Measurements from ENCODE around the gene WSCD2. TPM values are rescaled to one million over a fixed set of nuclear protein-coding genes. Genes with fewer than 3 reads are reported as not detected.

Gene WSCD2
- total and polyA plus RNA-seq, 2 donors (not counting 3 experiments of a cell fraction or from before 2014, with no cell fraction given), result not detected

DNA sequence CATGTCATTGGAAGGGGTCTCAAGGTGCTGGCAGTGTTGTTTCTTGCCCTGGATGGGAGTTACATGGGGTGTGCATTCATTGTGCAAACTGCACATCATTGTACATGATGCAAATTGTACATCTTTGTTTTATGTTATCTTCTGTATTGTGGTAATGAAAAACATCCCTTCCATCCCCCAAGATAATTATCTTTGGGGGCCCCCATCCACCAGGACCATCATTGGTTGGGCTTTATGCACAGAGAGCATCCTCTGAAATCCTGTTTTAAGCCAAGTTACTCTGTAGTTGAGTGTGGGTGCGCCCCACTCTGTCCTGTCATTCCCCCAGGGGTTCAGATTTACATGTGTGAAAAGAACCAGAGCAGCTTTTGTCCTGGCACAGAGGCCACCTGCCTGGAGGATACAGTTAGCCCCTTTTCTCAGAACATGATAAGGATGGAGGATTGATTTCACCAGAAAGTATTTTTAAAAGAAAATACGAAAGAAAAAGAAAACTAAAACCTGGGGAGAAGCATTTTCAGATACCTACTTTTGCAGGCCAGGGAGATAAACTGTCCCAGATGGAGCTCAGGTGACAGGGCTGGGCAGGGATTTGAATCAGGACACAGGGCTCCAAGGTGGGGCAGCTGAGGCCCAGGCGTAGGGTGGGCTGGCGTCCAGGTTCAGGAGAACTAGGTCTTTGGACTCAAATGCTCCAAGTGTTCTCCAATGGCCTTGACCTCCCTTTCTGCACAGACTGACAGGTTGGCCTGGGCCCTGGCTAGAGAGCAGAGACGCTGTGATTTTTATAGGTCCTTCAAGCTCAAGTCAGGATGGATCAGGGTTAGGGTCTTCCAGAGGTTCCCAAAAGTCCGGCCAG, 17.2 kb downstream of the WSCD2 start:
- Histone ChIP-seq H3K27ac (ENCODE audit: insufficient read depth, low read depth, low read length) (no peak overlapping the region), H3K36me3 (ENCODE audit: control insufficient read depth in 2 of 2, extremely low read depth in 1 of 2, insufficient read depth in 2 of 2, low read length in 2 of 2) (no peaks in the 10 kb centered on the region), H3K27me3 (ENCODE audit: control insufficient read depth in 2 of 2, insufficient read depth in 2 of 2, low read length in 2 of 2) (no peaks in the 10 kb centered on the region), H3K9me3 (replicated peaks; ENCODE audit: control insufficient read depth, insufficient read depth, low read length) (no peaks in the 10 kb centered on the region), H4K20me1 (replicated peaks; ENCODE audit: control insufficient read depth, extremely low read depth, insufficient read depth, low read length) (no peaks in the 10 kb centered on the region), H3K79me2 (ENCODE audit: control insufficient read depth, insufficient read depth, low read length) (no peaks in the 10 kb centered on the region), H3K9ac (replicated peaks; ENCODE audit: extremely low read depth, insufficient read depth, low read length) (no peak overlapping the region), H3K4me1 (ENCODE audit: control insufficient read depth, extremely low read depth, insufficient read depth, low read length) (no peaks in the 10 kb centered on the region), H3K4me3 (replicated peaks in 1 of 3; ENCODE audit: insufficient read depth in 1 of 3, low read depth in 1 of 3, low read length in 3 of 3) (no peak overlapping the region), H2AFZ (ENCODE audit: low read depth, low read length) (no peak overlapping the region), H3K9me1 (replicated peaks; ENCODE audit: control insufficient read depth, extremely low read depth, insufficient read depth, low read length) (no peaks in the 10 kb centered on the region), H3K4me2 (ENCODE audit: insufficient read depth, low read length) (no peak overlapping the region)
- TF ChIP-seq POLR2AphosphoS5 (IDR thresholded peaks at IDR 0.05; ENCODE audit: insufficient read depth, low read depth, low read length), result no peak
- TF ChIP-seq JUN (IDR thresholded peaks at IDR 0.05; ENCODE audit: borderline replicate concordance, insufficient read depth, insufficient read length, low read depth), result no peak
- TF ChIP-seq, protein P1, sequence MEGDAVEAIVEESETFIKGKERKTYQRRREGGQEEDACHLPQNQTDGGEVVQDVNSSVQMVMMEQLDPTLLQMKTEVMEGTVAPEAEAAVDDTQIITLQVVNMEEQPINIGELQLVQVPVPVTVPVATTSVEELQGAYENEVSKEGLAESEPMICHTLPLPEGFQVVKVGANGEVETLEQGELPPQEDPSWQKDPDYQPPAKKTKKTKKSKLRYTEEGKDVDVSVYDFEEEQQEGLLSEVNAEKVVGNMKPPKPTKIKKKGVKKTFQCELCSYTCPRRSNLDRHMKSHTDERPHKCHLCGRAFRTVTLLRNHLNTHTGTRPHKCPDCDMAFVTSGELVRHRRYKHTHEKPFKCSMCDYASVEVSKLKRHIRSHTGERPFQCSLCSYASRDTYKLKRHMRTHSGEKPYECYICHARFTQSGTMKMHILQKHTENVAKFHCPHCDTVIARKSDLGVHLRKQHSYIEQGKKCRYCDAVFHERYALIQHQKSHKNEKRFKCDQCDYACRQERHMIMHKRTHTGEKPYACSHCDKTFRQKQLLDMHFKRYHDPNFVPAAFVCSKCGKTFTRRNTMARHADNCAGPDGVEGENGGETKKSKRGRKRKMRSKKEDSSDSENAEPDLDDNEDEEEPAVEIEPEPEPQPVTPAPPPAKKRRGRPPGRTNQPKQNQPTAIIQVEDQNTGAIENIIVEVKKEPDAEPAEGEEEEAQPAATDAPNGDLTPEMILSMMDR (IDR thresholded peaks at IDR 0.05; ENCODE audit: extremely low read depth in 1 of 2, insufficient read depth in 1 of 2, low read depth in 1 of 2, low read length in 2 of 2), result no peak
- no peak for TF ChIP-seq POLR2A (IDR thresholded peaks at IDR 0.05; ENCODE audit: low read depth, low read length)
- no peak for TF ChIP-seq GATA2 (IDR thresholded peaks at IDR 0.05; ENCODE audit: insufficient read depth, insufficient read length, low read depth, low read length)
- TF ChIP-seq EZH2 (IDR thresholded peaks at IDR 0.05; ENCODE audit: borderline replicate concordance, low read depth, low read length, severe bottlenecking), result no peak
- TF ChIP-seq MYC (IDR thresholded peaks at IDR 0.05; ENCODE audit: low read depth, low read length), result no peak
- TF ChIP-seq FOS (IDR thresholded peaks at IDR 0.05; ENCODE audit: borderline replicate concordance, insufficient read depth, low read length), result no peak
- BruUV-seq (replicated peaks), result no TSS peak
- FAIRE-seq (no peak), DNase-seq (ENCODE audit: low read depth, low spot score) (no peak)
- intact Hi-C loops (cut with micrococcal nuclease) (no loop called here), dilution Hi-C loops (cut with MboI; ENCODE audit: extremely low pct_ligation_motif_present, low sequenced_read_pairs) (no loop called here)
- ChIA-PET POLR2A (no interaction called here), CTCF (no interaction called here)
